ENCODE measurements around the gene MCF2L2.

The MCF2L2 gene

DNA sequence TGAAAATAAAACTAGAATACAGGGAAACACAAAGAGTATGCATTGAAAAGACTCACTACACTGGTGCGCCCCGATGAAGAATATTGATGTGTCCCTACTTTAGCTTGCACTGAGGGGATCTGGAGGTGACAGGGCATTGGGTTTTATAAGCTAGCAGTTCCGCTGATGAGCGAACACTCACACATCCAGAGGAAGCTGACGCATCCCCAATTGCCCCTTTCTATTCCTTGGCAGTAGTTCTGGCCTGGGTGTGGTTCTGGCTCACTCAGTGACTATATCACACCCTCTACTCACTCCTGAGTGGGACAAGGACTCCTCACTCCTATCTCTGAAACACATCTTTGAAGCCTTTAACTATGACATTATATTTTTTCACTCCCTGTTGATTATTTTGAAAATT lies 104.3 kb downstream of the MCF2L2 start:
- DNase-seq (ENCODE audit: low read depth): no peak

DNA sequence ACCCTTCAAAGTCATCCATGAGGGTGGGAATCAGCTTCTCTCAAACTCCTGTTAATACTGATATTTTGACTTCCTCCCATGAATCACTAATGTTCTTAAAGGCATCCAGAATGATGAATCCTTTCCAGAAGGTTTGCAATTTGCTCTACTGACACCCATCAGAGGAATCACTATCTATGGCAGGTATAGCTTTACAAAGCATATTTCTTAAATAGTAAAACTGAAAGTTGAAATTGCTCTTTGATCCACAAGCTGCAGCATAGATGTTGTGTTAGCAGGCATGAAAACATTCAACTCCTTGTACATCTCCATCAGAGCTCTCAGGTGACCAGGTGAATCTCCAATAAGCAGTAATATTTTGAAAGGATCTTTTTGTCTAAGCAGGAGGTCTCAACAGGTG lies 109.0 kb downstream of the MCF2L2 start:
- DNase-seq (ENCODE audit: low read depth): no peak

GRCh38 chr3:183318877-183319276 lies 109.5 kb downstream of the MCF2L2 start:
- DNase-seq (ENCODE audit: low read depth): no peak

DNA sequence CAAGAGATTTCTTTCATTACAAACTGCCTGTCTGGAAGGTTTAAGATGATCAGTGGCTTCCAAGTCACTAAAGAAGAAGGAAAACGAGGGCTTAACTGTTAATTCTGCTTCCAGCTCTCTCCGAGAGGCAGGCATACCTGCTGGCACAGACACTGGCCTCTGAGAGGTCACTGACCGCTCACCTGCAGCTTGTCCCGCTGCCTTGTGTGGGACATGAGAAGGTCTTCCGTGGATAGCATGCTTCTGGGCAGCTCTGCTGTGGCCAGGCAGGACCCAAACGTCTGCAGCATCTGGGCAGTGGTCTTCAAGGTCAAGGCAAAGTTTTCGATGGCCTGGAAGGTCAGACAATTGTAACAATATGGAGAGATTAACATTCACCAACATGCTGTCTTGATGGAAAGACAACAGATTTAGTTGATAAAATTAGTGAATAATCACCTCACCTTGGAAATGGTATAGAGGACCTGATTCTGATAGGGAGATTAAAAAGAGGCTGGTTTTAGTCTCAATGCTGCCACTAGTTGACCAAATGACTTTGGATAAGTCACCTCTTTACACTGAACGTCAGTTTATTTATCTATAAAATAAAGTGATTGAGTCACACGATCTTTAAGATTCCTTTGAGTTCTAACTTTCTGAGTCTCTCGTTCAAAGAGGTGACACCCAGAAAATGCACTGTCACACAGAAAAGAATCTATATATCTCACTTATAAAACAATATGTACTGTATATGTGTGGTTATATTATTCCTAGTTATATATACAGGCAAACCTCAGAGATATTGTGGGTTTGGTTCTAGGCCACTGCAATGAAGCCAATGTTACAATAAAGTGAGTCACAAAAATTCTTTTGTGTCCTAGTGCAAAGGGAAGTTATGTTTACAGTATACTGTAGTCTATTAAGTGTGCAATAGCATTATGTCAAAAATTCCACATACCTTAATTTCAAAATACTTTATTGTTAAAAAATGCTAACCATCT lies 110.2 kb downstream of the MCF2L2 start:
- no peak for DNase-seq (ENCODE audit: low read depth)

DNA sequence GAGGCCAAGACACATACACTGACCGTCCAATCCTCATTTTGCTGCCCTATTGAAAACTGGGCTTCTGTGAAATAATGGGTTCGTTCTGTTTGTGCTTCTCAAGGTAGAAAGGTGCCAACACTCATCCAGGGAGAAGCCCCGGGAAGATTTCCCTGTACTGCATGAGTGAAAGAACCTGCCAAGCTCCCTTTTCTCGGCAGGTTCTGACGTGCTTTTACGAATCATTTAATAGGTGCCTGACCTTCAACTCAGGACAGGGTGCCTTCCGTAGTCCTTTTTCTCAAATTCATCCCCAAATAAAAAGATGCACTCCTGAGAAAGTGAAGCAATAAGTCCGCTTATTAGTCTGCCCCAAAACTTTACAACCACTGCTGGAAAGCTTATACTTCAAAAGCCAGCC lies 111.1 kb downstream of the MCF2L2 start:
- DNase-seq (ENCODE audit: low read depth): no peak

DNA sequence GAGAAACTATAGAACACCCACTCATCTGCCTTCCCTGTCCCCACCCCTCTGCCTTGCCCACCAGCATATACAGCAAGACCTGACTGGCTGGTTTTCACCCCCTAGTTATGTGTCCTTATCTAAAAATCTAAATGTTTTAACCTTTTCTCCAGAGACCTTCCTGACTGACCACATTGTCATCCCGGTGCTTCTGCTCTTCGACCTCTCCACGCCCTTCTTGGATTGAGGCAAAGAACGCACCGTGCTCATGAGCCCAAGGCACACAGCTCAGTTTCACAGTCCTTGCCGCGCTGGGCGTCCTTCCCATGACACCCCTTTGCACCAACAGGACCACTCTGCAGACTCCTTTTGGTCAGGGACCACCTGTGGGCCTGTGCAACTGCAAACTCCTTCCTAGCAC lies 112.7 kb downstream of the MCF2L2 start:
- DNase-seq (ENCODE audit: low read depth): no peak

DNA sequence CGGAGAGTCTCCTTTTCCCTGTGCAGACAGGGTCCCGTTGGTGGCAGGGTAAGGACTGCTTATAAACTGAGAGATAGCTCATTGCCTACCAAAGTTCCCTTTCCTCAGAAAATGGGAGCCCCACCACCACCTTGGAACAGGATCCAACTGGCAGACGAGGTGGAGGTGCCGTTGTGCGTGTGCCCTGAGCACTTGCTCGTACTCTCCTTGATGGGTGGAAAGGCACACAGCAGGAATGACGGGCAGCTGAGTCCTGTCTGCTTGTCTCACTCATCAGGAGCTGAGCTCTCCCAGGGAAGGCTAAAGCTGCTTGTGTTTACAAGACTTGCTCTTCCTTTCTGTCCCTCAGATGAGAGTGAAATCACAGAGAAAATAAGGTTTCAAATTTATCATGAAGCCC lies 114.7 kb downstream of the MCF2L2 start:
- no peak for DNase-seq (ENCODE audit: low read depth)

DNA sequence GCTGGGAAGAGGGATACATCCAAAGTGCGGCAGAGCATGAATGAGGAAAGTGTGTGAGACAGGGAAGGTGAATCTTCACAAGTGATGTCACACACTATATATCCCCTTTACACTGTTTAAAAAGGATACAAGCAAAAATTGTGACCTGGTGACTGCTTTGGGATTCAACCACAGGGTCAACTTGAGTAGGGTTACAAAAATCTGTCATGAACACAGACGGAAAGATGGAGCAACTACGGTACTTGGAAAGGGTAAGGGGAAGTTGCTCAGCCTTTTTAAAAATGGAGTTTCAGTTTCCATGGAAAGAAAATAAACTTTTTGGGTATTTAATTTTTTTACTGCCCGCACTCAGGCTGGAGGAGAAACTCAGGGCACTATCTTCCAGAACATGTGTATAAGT lies 115.1 kb downstream of the MCF2L2 start:
- no peak for DNase-seq (ENCODE audit: low read depth)

DNA sequence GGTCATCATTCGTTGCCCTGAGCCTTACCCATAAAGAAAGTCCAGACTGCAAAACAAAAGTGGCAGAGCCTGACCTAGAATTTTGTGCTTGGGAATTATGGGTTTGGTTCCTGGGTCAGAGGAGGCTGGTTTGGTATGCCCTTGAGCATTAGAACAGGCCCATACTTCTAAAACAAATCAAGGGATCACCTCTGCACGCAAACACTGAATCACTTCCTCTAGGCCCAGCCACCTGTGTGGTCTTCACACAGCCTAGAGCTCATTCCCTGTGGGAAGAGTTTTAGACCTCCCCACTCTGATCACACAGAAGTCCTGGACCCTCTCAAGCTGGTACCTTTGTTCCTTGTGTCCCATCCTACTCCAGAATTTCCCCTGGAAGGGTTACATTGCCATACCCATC lies 116.0 kb downstream of the MCF2L2 start:
- no peak for DNase-seq (ENCODE audit: low read depth)

- DNase-seq (ENCODE audit: low read depth): no peak
These were observed 117.5 kb downstream of the MCF2L2 start for GRCh38 chr3:183310936-183311335.

GRCh38 chr3:183309276-183309675 lies 119.1 kb downstream of the MCF2L2 start:
- no peak for DNase-seq (ENCODE audit: low read depth)

DNA sequence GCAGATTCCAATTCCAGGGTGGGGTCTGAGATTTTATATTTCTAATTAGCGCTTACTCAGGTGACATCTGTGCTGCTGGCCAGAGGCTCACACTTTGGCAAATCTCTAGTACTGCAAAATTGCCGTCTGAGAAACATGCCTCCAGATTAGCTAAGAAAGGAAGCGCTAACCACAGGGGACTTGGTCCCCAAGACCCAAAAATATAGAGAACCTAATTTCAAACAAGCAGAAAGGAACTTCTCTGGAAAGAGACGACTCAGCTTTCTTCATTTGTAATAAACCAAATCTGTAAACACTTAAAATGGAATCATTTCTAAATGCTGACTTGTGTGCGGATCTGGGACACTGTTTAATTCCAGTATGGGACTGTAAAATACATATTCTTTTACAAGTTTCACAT lies 119.7 kb downstream of the MCF2L2 start:
- no peak for DNase-seq (ENCODE audit: low read depth)

GRCh38 chr3:183307749-183308148 lies 120.7 kb downstream of the MCF2L2 start:
- no peak for DNase-seq (ENCODE audit: low read depth)

DNA sequence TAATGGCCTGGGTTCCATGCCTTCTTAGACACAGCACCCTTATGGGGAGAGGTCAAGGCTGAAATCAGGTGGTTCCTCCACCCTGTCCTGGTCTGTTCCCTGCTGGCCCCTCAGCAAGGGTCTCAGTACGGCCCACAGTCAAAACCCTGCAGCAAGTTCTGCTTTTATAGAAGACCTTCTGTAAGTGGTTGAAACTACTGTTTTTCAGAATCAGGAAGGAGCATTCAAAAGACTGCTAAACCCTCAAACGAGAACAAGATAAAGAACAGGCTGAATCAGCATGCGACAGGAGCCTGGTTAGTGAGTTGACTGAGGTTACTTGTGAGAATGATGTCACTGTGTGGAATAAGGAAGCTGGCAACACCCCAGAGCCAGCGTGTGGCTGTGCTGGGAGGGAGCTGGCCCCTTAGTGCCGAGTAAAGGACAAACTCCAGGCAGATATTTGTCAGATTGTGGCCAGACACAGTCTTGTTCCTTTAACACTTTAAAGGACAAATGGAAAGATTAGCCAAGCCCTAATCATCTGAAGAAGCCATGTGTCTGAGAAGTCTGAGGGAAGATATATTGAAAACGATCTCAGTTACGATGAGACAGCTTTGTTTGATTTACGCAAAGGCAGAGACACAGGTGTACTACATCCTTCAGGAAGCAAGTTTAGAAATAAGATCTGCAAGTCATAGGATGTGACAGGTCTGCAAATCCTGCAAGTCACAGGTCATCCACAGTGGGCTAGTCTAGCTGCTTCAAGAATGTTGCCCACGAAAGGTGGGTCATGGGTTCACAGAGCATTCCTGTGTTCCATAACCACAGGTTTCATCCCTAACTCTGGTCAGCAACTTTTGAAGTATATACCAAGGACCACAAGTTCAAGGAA lies 121.4 kb downstream of the MCF2L2 start:
- no peak for DNase-seq (ENCODE audit: low read depth)

DNA sequence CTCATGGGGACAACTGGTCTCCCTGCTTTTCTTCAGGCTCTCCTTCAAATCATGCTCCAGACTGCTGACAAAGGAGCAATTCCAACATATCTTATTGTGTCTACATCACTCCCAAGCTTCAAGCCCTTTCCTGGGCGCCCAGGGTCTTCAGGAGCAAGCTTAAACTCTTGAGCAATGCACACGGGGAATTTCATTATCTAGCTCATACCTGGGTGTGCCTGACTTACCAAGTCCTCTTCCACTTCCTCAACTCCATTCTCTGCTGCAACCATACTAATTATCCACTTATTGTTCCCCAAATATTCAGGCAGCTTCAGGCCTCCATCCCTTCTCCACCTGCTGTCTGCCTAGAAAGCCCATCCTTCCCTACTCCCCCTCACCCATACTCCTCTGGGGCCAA lies 124.7 kb downstream of the MCF2L2 start:
- DNase-seq (ENCODE audit: low read depth): no peak

DNA sequence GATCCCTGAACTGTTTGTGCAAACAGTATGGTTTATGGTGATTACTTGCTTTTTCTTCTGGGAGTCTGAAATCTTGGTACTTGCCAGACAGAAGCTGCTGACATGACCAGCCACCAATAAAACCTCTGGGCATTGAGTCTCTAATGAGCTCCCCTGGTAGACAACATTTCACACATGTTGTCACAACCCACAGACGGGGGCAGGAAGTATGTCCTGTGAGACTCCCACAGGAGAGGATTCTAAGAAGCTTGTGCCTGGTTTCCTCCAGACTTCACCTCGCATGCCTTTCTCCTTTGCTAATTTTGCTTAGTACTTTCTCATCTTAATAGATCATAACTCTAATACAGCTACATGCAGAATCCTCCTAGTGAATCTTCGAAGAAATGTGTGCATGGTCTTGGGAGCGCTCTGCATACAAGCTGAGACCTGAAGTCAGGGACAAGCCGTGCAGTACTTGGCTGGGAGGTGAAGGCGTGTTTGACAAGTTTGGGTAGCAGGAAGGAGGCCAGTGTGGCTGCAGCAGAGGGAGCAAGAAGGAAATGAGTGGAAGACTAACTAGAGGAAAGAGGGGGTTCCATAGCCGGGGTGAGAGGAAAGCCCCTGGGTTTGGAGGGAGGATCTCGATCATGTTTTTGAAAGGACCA lies 126.4 kb downstream of the MCF2L2 start:
- no peak for DNase-seq (ENCODE audit: low read depth)

- DNase-seq (ENCODE audit: low read depth): no peak
These were observed 127.3 kb downstream of the MCF2L2 start for GRCh38 chr3:183300996-183301562.

DNA sequence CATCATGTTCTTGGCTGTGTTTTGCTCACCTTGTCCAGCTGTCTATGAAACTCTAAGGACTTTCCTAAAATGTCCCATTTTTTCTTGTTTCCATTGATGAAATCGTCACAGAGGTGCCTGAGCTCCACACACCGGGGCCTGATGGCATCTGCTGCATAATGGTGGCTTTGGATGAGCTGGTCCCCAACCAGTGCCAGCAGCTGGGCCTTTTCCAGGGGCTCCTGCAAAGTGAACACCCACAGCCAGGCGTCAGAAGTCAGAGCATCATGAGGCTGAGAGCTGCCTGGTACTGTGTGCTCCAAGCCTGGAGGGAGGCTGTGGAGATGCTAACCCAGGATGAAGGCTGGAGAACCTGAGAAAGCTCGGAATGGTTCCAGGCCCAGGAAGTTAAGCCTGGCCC lies 128.4 kb downstream of the MCF2L2 start:
- DNase-seq (ENCODE audit: low read depth): no peak

- no peak for DNase-seq (ENCODE audit: low read depth)
These were observed 129.7 kb downstream of the MCF2L2 start for GRCh38 chr3:183298701-183299153.

DNA sequence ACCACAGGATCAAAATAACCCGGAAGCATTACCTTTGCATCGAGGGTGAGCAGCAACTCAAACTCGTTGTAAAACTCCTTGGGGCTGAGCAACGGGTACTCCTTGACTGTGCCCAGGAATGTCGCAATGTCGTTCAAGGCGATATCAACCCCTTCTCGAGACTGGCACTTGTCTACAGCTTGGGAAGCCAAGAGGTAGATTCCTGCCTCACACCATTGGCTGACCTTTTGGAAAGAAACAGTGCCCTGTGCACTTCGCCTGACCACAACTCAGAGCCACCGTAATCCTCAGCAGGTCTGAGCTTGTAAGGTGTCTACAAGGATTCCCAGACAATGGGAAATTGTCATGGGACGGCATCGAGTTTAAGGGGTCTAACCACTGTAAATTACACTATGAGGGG lies 131.5 kb downstream of the MCF2L2 start:
- DNase-seq (ENCODE audit: low read depth): no peak

- DNase-seq (ENCODE audit: low read depth): no peak
These were observed 133.2 kb downstream of the MCF2L2 start for GRCh38 chr3:183295211-183295610.

DNA sequence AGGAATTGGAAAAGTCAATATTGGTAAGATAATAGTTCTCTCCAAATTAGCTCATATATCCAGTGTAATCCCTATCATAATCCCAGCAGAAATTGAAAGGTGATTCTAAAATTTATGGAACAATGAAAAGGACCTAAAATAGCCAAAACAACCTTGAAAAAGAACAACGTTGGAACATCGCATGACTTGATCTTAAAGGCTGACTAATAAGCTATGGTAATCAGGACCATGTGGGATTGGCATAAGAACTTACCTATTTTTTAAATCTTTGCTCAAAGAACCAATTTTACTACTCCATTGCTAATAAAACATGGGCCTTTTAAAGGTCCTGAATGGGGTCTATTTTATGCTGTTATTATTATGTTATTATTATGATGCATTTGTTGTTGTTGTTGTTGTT lies 134.5 kb downstream of the MCF2L2 start:
- DNase-seq (ENCODE audit: low read depth): no peak
